Measurements from ENCODE around the gene FRMD8.

Gene FRMD8

DNA sequence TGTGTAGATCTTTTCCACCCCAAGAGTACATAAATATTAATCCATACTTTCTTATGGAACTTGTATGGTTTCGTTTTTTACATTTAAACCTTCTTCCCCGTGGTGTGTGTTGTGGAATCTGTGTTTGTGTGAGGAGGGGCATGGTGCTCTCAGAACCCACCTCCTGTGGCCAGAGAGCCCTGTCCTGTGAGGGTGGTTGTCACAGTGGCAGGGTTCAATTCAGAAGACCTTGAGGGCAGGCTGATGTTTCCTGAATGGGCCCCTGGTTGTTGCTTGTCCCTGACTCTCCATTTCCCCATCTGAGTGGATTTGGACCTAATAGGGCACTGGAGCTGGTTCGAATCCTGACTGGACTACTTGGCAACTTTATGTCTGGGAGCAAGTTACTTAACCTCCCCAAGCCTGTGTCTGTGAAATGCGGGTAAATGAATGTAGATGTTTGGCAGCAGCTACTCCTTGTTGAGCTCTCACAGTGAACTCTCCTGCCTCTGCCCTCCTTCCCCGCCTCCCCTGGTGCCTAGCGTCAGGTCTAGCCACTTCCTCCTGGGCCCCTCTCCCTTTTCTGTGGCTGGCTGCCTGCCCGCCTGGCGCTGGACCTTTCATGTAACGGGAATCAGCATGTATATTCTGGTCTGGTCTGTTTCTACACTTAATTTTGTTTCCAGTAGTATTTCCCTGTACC, 43.4 kb downstream of the FRMD8 start:
- H3K27me3 ChIP-seq (ENCODE audit: control insufficient read depth, insufficient read depth, low read length) = no peaks in the 10 kb centered on the region
- H3K4me1 ChIP-seq (ENCODE audit: control insufficient read depth, insufficient read depth, low read length) = peaks cover 12% of the 10 kb centered on the region
- peak overlapping the region; percentile 98 for H3K9ac ChIP-seq (ENCODE audit: low read depth, low read length)
- H3K9me3 ChIP-seq (replicated peaks; ENCODE audit: low read length) = no peaks in the 10 kb centered on the region
- peak overlapping the region; percentile 82 for H3K4me3 ChIP-seq (ENCODE audit: low read length)
- H3K4me2 ChIP-seq (ENCODE audit: low read length) = peak overlapping the region; percentile 82
- H3K36me3 ChIP-seq (ENCODE audit: insufficient read depth, low read length) = peaks cover 35% of the 10 kb centered on the region

DNA sequence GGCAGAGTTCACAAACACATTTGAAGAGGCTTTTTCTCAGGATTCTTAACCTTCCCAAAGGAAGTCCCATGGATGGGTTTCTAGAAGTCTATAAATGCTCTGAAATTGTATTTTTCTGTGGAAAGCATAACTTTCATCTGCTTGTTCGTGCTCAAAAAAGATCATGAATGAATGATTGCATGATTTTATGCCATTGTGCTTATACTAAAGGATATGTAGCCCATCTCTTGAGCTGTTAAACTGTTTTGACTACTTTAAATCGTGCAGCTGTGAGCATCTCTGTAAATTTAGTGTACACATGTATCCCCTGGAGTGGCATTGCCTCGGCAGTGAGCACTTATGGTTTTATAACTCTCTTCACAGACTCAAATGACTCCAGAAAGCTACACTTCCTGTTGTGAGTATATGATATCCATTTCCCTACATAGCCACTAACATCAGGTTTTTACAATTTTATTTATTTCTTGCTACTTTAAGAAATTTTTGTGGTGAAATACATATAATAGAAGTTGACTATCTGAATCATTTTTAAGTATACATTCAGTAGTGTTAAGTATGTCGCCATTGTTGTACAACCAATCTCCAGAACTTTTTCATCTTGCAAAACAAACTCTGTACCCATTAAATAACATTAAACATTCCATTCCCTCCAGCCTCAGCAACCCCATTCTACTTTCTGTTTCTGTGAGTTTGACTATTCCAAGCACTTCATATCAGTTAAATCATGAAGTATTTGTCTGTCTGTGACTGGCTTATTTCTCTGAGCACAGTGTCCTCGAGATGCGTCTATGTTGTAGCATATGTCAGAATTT, 44.2 kb downstream of the FRMD8 start:
- no peaks in the 10 kb centered on the region for H3K9me3 ChIP-seq (replicated peaks; ENCODE audit: low read length)
- H3K4me2 ChIP-seq (ENCODE audit: low read length) = peak overlapping the region; percentile 82
- peak overlapping the region; percentile 82 for H3K4me3 ChIP-seq (ENCODE audit: low read length)
- peaks cover 35% of the 10 kb centered on the region for H3K36me3 ChIP-seq (ENCODE audit: insufficient read depth, low read length)
- peak overlapping the region; percentile 98 for H3K9ac ChIP-seq (ENCODE audit: low read depth, low read length)
- H3K27me3 ChIP-seq (ENCODE audit: control insufficient read depth, insufficient read depth, low read length) = no peaks in the 10 kb centered on the region
- H3K4me1 ChIP-seq (ENCODE audit: control insufficient read depth, insufficient read depth, low read length) = peaks cover 19% of the 10 kb centered on the region

DNA sequence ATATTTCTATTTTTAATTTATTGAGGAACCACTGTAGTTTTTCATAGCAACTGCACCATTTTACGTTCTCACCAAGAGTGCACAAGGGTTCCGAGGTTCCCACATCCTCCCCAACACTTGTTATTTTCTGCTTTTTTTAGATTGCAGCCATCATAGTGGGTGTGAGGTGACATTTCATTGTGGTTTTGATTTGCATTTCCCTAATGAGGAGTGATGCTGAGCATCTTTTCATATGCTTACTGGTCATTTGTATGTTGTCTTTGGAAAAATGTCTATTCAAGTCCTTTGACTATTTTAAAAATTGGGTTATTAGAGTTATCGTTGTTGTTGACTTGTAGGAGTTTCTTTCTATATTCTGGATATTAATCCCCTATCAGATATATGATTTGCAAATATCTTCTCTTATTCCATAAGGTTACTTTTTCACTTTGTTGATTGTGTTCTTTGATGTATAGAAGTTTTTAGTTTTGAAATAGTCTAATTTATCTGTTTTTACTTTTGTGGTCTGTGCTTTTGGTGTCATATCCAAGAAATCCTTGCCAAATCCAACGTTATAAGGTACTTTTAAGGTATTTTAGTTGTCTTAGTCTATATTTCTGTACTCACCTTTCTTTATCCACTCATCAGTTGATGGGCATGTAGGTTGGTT, 45.1 kb downstream of the FRMD8 start:
- H3K4me3 ChIP-seq (ENCODE audit: low read length) = peak overlapping the region; percentile 47
- H3K4me1 ChIP-seq (ENCODE audit: control insufficient read depth, insufficient read depth, low read length) = peaks cover 20% of the 10 kb centered on the region
- no peaks in the 10 kb centered on the region for H3K9me3 ChIP-seq (replicated peaks; ENCODE audit: low read length)
- H3K4me2 ChIP-seq (ENCODE audit: low read length) = peak overlapping the region; percentile 82
- no peaks in the 10 kb centered on the region for H3K27me3 ChIP-seq (ENCODE audit: control insufficient read depth, insufficient read depth, low read length)
- peak overlapping the region; percentile 98 for H3K9ac ChIP-seq (ENCODE audit: low read depth, low read length)
- H3K36me3 ChIP-seq (ENCODE audit: insufficient read depth, low read length) = peaks cover 35% of the 10 kb centered on the region

DNA sequence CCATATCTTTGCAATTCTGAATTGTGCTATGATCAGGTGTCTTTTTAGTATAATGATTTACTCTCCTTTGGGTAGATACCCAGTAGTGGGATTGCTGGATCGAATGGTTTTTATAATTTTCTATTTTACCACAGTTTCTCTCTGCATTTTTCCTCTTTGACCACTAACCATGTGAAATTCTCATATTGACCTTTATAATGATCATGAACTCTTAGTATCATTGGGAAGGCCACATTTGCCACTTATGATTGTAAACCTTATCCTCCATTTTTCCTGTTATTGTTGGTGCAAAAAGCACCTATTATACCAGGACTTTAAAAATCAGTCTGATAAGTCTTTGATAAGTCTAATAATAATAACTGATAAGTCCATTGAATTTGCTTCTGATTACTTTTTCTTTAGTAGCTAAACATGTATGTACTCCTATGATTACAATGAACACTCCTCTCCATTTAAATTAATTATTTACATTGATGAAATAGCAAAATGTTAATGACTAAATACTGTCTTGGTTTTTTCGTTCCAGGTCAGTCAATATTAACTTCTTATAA, 45.7 kb downstream of the FRMD8 start:
- Histone ChIP-seq H3K9ac (ENCODE audit: low read depth, low read length) (peak overlapping the region; percentile 98), H3K4me2 (ENCODE audit: low read length) (peak overlapping the region; percentile 82), H3K4me3 (ENCODE audit: low read length) (peak overlapping the region; percentile 47), H3K36me3 (ENCODE audit: insufficient read depth, low read length) (peaks cover 33% of the 10 kb centered on the region), H3K27me3 (ENCODE audit: control insufficient read depth, insufficient read depth, low read length) (no peaks in the 10 kb centered on the region), H3K4me1 (ENCODE audit: control insufficient read depth, insufficient read depth, low read length) (peaks cover 20% of the 10 kb centered on the region), H3K9me3 (replicated peaks; ENCODE audit: low read length) (no peaks in the 10 kb centered on the region)

DNA sequence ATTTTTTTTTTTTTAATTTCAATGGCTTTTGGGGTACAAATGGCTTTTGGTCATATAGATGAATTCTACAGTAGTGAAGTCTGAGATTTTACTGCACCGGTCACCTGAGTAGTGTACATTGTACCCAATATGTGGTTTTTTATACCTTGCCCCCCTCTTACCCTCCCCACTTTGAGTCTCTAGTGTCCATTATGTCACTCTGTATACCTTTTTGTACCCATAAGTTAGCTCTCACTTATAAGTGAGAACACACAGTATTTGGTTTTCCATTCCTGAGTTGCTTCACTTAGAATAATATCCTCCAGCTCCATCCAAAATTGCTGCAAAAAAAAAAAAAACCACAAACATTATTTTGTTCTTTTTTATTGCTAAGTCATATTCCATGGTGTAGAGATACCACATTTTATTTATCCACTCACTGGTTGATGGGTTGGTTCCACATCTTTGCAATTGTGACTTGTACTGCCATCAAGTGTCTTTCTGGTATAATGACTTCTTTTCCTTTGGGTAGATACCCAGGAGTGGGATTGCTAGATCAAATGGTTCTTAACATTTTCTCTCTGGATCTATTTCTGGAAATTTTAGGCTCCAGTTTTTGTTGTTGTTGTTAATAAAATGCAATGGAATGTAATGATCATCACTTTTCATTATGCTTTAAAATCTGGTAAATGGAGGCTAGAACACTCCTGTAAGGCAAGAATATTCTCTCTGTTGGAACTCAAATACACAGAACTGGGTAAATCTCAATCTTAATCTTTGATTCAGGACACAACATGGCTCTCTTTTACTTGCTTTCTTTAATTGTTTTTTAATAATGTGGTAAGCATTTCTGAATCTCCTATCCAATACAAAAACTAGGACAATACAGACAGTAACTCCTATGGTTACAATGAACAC, 46.5 kb downstream of the FRMD8 start:
- Histone ChIP-seq H3K36me3 (ENCODE audit: insufficient read depth, low read length) (peaks cover 39% of the 10 kb centered on the region), H3K4me3 (ENCODE audit: low read length) (peak overlapping the region; percentile 49), H3K4me1 (ENCODE audit: control insufficient read depth, insufficient read depth, low read length) (peaks cover 22% of the 10 kb centered on the region), H3K27me3 (ENCODE audit: control insufficient read depth, insufficient read depth, low read length) (no peaks in the 10 kb centered on the region), H3K9ac (ENCODE audit: low read depth, low read length) (peak overlapping the region; percentile 98), H3K9me3 (replicated peaks; ENCODE audit: low read length) (no peaks in the 10 kb centered on the region), H3K4me2 (ENCODE audit: low read length) (peak overlapping the region; percentile 82)

DNA sequence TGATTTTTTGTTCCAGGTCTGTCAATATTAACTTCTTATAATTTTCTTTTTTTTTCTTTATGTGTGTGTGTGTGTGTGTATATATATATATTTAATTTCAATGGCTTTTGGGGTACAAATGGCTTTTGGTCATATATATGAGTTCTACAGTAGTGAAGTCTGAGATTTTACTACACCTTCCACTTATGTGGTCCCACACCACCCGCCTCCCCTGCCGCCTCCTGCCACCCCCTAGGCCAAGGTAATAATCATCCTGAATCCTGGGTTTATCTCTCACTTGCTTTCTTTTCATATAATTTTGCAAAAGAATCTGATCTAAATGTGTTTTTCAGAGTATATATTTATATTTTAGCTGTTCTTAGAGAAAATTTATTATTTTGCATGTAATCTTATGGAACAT, 47.2 kb downstream of the FRMD8 start:
- peaks cover 26% of the 10 kb centered on the region for H3K4me1 ChIP-seq (ENCODE audit: control insufficient read depth, insufficient read depth, low read length)

DNA sequence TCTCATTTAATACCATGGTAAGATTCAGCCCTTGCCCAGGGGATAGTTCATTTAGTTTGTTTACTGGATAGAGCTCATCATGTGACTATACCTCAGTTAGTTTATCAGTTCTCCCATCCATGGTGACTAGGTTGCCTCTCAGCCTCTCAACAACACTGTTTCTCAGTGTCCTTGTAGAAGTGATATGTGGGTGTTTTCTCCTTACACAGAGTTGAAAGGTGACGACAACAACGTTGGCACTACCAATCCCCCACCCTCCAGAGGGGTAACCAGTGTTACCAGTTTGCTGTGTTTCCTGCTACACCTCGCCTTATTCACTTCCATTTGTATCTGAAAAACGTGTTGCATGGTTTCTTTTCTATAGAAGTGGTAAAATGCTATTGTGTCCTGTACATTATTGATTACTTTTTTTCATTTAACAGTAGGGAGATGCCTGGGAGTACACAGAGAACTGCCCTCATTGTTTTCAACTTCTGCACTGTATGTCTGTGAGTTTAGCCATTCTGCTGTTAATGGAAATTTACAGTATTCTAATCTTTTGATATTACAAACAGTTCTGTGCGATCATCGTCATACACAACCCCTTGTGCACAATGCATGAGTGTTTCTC, 47.7 kb downstream of the FRMD8 start:
- Histone ChIP-seq H3K4me2 (ENCODE audit: low read length) (peak overlapping the region; percentile 82), H3K36me3 (ENCODE audit: insufficient read depth, low read length) (peaks cover 51% of the 10 kb centered on the region), H3K4me1 (ENCODE audit: control insufficient read depth, insufficient read depth, low read length) (peaks cover 31% of the 10 kb centered on the region), H3K9ac (ENCODE audit: low read depth, low read length) (peak overlapping the region; percentile 44), H3K9me3 (replicated peaks; ENCODE audit: low read length) (no peaks in the 10 kb centered on the region), H3K4me3 (ENCODE audit: low read length) (peak overlapping the region; percentile 39), H3K27me3 (ENCODE audit: control insufficient read depth, insufficient read depth, low read length) (no peaks in the 10 kb centered on the region)

More for the DNA sequence above, 47.2 kb downstream of the FRMD8 start:
- H3K36me3 ChIP-seq (ENCODE audit: insufficient read depth, low read length) = peaks cover 46% of the 10 kb centered on the region
- H3K27me3 ChIP-seq (ENCODE audit: control insufficient read depth, insufficient read depth, low read length) = no peaks in the 10 kb centered on the region
- H3K4me3 ChIP-seq (ENCODE audit: low read length) = peak overlapping the region; percentile 39
- no peaks in the 10 kb centered on the region for H3K9me3 ChIP-seq (replicated peaks; ENCODE audit: low read length)
- H3K4me2 ChIP-seq (ENCODE audit: low read length) = peak overlapping the region; percentile 82
- H3K9ac ChIP-seq (ENCODE audit: low read depth, low read length) = peak overlapping the region; percentile 98

DNA sequence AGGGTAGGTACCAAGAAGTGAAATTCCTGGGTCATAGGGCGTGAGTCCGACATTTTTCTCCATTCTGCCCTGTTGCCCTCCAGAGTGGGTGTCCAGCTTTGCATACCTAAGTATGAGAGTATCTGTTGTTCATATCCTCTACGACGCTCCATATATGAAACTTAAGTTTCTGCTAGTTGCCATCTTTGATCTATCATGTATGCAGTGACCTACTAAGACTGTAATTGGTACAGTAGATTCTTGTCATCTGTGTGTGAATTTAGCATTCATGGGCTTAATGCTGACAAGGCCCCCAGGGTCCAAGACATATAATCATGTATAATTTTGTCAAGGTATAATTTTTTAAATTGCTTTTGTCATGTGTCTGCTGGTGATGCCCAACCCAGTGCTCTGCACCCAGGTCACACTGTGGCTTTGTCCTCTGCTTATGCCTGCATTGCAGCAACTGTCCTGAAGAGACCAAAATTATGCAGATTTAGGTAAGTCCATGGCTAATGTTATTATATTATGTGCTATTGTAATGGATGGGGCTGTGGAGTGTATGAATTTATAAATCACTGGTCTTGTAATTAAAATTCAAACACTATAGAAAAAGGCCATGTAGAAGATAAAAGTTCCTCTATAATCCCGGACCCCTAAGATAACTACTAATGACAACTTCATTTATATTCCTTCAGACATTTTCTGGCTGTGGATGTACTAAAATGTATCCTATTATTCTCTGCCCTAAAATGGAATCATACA, 48.4 kb downstream of the FRMD8 start:
- Histone ChIP-seq H3K9me3 (replicated peaks; ENCODE audit: low read length) (no peaks in the 10 kb centered on the region), H3K9ac (ENCODE audit: low read depth, low read length) (peak overlapping the region; percentile 44), H3K4me1 (ENCODE audit: control insufficient read depth, insufficient read depth, low read length) (peaks cover 31% of the 10 kb centered on the region), H3K4me2 (ENCODE audit: low read length) (peak overlapping the region; percentile 82), H3K27me3 (ENCODE audit: control insufficient read depth, insufficient read depth, low read length) (no peaks in the 10 kb centered on the region), H3K4me3 (ENCODE audit: low read length) (peak overlapping the region; percentile 39), H3K36me3 (ENCODE audit: insufficient read depth, low read length) (peaks cover 58% of the 10 kb centered on the region)

DNA sequence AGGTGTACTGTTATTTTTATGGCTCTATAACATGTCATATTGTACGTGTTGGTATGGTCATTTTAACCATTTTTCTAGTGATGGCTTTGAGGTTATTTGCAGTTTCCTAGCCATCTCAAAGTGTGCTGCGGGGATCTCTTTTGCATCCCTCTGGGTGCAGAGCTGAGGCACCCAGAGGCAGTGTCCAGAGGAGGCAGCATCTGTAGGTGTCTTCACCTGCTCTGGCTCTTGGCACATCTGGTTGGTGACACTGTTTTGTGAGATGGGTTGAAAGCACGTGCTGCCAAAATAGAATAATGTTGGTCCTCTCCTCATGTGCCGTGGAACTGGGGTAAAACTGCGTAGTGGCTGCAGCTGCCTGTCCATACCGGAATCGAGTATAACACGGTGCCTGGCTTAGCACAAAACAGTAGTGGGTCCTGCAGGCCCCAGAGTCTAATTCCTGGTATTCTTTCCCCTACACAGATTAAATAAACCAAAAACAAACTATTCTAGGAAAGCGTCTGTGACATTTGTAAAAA, 49.0 kb downstream of the FRMD8 start:
- peak overlapping the region; percentile 82 for H3K4me2 ChIP-seq (ENCODE audit: low read length)
- peak overlapping the region; percentile 44 for H3K9ac ChIP-seq (ENCODE audit: low read depth, low read length)
- H3K27me3 ChIP-seq (ENCODE audit: control insufficient read depth, insufficient read depth, low read length) = no peaks in the 10 kb centered on the region
- H3K36me3 ChIP-seq (ENCODE audit: insufficient read depth, low read length) = peaks cover 63% of the 10 kb centered on the region
- peaks cover 31% of the 10 kb centered on the region for H3K4me1 ChIP-seq (ENCODE audit: control insufficient read depth, insufficient read depth, low read length)
- no peaks in the 10 kb centered on the region for H3K9me3 ChIP-seq (replicated peaks; ENCODE audit: low read length)
- peak overlapping the region; percentile 39 for H3K4me3 ChIP-seq (ENCODE audit: low read length)

DNA sequence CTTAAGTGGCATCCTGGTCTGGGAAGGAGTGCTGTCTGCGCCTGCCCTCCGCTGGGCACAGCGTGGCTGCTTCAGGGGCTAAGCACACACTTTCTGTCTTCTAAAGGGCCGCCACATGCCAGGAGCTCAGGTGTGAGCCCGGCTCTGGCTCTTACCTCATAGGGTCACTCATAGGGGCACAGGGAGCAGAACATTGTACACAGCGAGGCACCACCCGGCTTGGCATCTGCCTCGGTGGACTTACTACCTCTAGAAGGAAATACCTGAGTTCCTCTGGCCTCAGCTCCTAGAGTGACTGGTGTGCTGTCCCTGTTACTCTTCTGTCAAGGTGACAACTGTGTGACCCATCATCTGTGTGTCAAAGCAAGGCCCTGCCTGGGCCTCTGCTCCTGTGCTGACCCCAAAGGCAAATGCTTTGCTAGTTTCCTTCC, 49.6 kb downstream of the FRMD8 start:
- Histone ChIP-seq H3K4me3 (ENCODE audit: low read length) (peak overlapping the region; percentile 39), H3K27me3 (ENCODE audit: control insufficient read depth, insufficient read depth, low read length) (no peaks in the 10 kb centered on the region), H3K36me3 (ENCODE audit: insufficient read depth, low read length) (peaks cover 63% of the 10 kb centered on the region), H3K4me2 (ENCODE audit: low read length) (peak overlapping the region; percentile 82), H3K9me3 (replicated peaks; ENCODE audit: low read length) (no peaks in the 10 kb centered on the region), H3K4me1 (ENCODE audit: control insufficient read depth, insufficient read depth, low read length) (peaks cover 34% of the 10 kb centered on the region), H3K9ac (ENCODE audit: low read depth, low read length) (peak overlapping the region; percentile 44)

Measured in skeletal muscle satellite cell (primary cell).